ENCODE results near the gene NT5DC4.

GRCh38 chr2:112772322-112772721 lies 51.5 kb downstream of the NT5DC4 start:
- TF ChIP-seq POLR2AphosphoS5 (IDR thresholded peaks at IDR 0.05; ENCODE audit: low read depth, low read length), result no peak
- TF ChIP-seq, protein P1, sequence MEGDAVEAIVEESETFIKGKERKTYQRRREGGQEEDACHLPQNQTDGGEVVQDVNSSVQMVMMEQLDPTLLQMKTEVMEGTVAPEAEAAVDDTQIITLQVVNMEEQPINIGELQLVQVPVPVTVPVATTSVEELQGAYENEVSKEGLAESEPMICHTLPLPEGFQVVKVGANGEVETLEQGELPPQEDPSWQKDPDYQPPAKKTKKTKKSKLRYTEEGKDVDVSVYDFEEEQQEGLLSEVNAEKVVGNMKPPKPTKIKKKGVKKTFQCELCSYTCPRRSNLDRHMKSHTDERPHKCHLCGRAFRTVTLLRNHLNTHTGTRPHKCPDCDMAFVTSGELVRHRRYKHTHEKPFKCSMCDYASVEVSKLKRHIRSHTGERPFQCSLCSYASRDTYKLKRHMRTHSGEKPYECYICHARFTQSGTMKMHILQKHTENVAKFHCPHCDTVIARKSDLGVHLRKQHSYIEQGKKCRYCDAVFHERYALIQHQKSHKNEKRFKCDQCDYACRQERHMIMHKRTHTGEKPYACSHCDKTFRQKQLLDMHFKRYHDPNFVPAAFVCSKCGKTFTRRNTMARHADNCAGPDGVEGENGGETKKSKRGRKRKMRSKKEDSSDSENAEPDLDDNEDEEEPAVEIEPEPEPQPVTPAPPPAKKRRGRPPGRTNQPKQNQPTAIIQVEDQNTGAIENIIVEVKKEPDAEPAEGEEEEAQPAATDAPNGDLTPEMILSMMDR (IDR thresholded peaks at IDR 0.05), result no peak
- TF ChIP-seq GABPA (IDR thresholded peaks at IDR 0.05; ENCODE audit: low read depth), result no peak
- no peak for TF ChIP-seq EP300 (IDR thresholded peaks at IDR 0.05; ENCODE audit: borderline replicate concordance in 1 of 2, low read depth in 1 of 2, low read length in 1 of 2)
- no peak for TF ChIP-seq RCOR1 (IDR thresholded peaks at IDR 0.05; ENCODE audit: low read length)
